Measurements from ENCODE around the gene SPAG17.

The SPAG17 gene

GRCh38 chr1:118185084-118185832, at the start of gene SPAG17:
Gene SPAG17, minus strand, starts transcription at chr1:118185228. Its CDS starts 71 bp downstream, at chr1:118185157.
- no peak for DNase-seq (ENCODE audit: low read depth)

GRCh38 chr1:118225471-118225870, 40.4 kb upstream of the SPAG17 start:
- no peak for DNase-seq (ENCODE audit: low read depth)

GRCh38 chr1:118223426-118223825, 38.4 kb upstream of the SPAG17 start:
- no peak for DNase-seq (ENCODE audit: low read depth)

GRCh38 chr1:118219438-118219837, 34.4 kb upstream of the SPAG17 start:
- no peak for DNase-seq (ENCODE audit: low read depth)

- no peak for DNase-seq (ENCODE audit: low read depth)
Observed at GRCh38 chr1:118217141-118217838, 32.3 kb upstream of the SPAG17 start.

- no peak for DNase-seq (ENCODE audit: low read depth)
Observed at GRCh38 chr1:118214866-118215265, 29.8 kb upstream of the SPAG17 start.

- no peak for DNase-seq (ENCODE audit: low read depth)
Observed at GRCh38 chr1:118210723-118211110, 25.7 kb upstream of the SPAG17 start.

GRCh38 chr1:118210051-118210722, 25.2 kb upstream of the SPAG17 start:
- DNase-seq (ENCODE audit: low read depth): no peak

GRCh38 chr1:118209648-118210047, 24.6 kb upstream of the SPAG17 start:
- no peak for DNase-seq (ENCODE audit: low read depth)

GRCh38 chr1:118206966-118207365, 21.9 kb upstream of the SPAG17 start:
- no peak for DNase-seq (ENCODE audit: low read depth)

- DNase-seq (ENCODE audit: low read depth): no peak
Observed at GRCh38 chr1:118204648-118205047, 19.6 kb upstream of the SPAG17 start.

- DNase-seq (ENCODE audit: low read depth): no peak
Observed at GRCh38 chr1:118204105-118204504, 19.1 kb upstream of the SPAG17 start.

GRCh38 chr1:118202076-118202608, 17.1 kb upstream of the SPAG17 start:
- DNase-seq (ENCODE audit: low read depth): no peak

GRCh38 chr1:118201524-118201923, 16.5 kb upstream of the SPAG17 start:
- DNase-seq (ENCODE audit: low read depth): no peak

GRCh38 chr1:118200836-118201235, 15.8 kb upstream of the SPAG17 start:
- DNase-seq (ENCODE audit: low read depth): no peak

- DNase-seq (ENCODE audit: low read depth): no peak
Observed at GRCh38 chr1:118190561-118190960, 5.5 kb upstream of the SPAG17 start.

- no peak for DNase-seq (ENCODE audit: low read depth)
Observed at GRCh38 chr1:118189564-118189963, 4.5 kb upstream of the SPAG17 start.

GRCh38 chr1:118188411-118188810, 3.4 kb upstream of the SPAG17 start:
- no peak for DNase-seq (ENCODE audit: low read depth)

- DNase-seq (ENCODE audit: low read depth): no peak
Observed at GRCh38 chr1:118186026-118186425, 998 bp upstream of the SPAG17 start.

GRCh38 chr1:118184739-118185083, 317 bp downstream of the SPAG17 start:
- no peak for DNase-seq (ENCODE audit: low read depth)

GRCh38 chr1:118183586-118183985, 1.4 kb downstream of the SPAG17 start:
- DNase-seq (ENCODE audit: low read depth): no peak

- DNase-seq (ENCODE audit: low read depth): no peak
Observed at GRCh38 chr1:118177998-118178397, 7.0 kb downstream of the SPAG17 start.

- DNase-seq (ENCODE audit: low read depth): no peak
Observed at GRCh38 chr1:118169016-118169415, 16.0 kb downstream of the SPAG17 start.
